Left lobe of liver (tissue), 2 donors: Measurements from ENCODE around the gene ZGLP1. TPM values are rescaled to one million over a fixed set of nuclear protein-coding genes. Genes with fewer than 3 reads are reported as not detected.

Experiments used
- ATAC-seq: fragments of 200-7000 bp; cut with Tn5 transposase; one replicate; pipeline ENCODE4 v1.9.1; 2020; ENCODE audit warnings: mild to moderate bottlenecking, moderate library complexity
- DNase-seq: peaks from one replicate; pipeline ENCODE4 v3.0.0-alpha.2; 2020; ENCODE audit warnings: low spot score
- total RNA-seq: library from RNA; stranded (reverse); gene quantifications from one replicate; pipeline ENCODE4 v1.2.1, GENCODE V29; 2021
- donor health status: DM: no; HTN: no; CAD: no; lungs with moderate emphysema.
- donor health status: DM: no; HTN: yes; CAD: no.

Gene ZGLP1
- total RNA-seq, 1 donor from 2014 or later, result 4.2 TPM

- no peak for ATAC-seq
- DNase-seq, result no peak
These were observed 53.1 kb downstream of the ZGLP1 start for GRCh38 chr19:10256551-10256950.

DNA sequence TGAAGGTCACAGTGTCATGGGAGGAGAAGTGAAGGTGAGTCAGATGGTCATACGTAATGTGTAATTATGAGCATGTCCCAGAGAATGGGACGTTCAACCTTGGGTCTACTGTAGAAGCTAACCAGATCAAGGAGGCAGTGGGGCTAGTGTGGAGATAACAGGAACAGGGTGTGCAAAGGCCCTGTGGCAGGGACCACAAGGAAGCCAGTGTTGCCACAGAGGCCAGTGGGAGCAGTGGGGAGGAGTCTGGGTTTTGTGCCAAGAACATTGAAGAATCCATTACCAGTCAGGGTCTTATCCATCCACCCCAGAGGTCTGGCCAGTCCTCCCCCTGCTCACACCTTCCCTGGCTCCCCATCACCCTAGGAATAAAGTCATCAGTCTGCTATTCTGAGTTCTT, 54.3 kb downstream of the ZGLP1 start:
- no peak for DNase-seq
- ATAC-seq, result no peak

Other genes starting within 250 kb of the ZGLP1 start
- gene SHFL, start 223.5 kb downstream of the ZGLP1 start, total RNA-seq, result 72.7 TPM
- gene ANGPTL6, start 207.1 kb downstream of the ZGLP1 start, total RNA-seq, result 17.9 TPM
- 13.0 TPM for gene PPAN, start 203.5 kb downstream of the ZGLP1 start, total RNA-seq
- 6.6 TPM for gene P2RY11, start 198.1 kb downstream of the ZGLP1 start, total RNA-seq
- 84.6 TPM for gene EIF3G, start 189.9 kb downstream of the ZGLP1 start, total RNA-seq
- gene DNMT1, start 114.9 kb downstream of the ZGLP1 start, total RNA-seq, result 21.5 TPM
- 1.9 TPM for gene S1PR2, start 78.5 kb downstream of the ZGLP1 start, total RNA-seq
- 43.3 TPM for gene MRPL4, start 57.6 kb downstream of the ZGLP1 start, total RNA-seq
- gene ICAM1, start 38.7 kb downstream of the ZGLP1 start, total RNA-seq, result 5.9 TPM
- gene ICAM4, start 22.9 kb downstream of the ZGLP1 start, total RNA-seq, result 0.15 TPM
- 0.30 TPM for gene ICAM5, start 19.9 kb downstream of the ZGLP1 start, total RNA-seq
- gene FDX2, start 6.2 kb upstream of the ZGLP1 start, total RNA-seq, result 11.0 TPM
- gene RAVER1, start 23.7 kb upstream of the ZGLP1 start, total RNA-seq, result 11.3 TPM
- 38.6 TPM for gene ICAM3, start 29.8 kb upstream of the ZGLP1 start, total RNA-seq
- 78.8 TPM for gene TYK2, start 70.8 kb upstream of the ZGLP1 start, total RNA-seq
- gene CDC37, start 93.7 kb upstream of the ZGLP1 start, total RNA-seq, result 49.4 TPM
- gene PDE4A, start 110.7 kb upstream of the ZGLP1 start, total RNA-seq, result 1.7 TPM
- gene KEAP1, start 193.5 kb upstream of the ZGLP1 start, total RNA-seq, result 59.6 TPM
- gene S1PR5, start 207.6 kb upstream of the ZGLP1 start, total RNA-seq, result 0.30 TPM
- gene ATG4D, start 234.1 kb upstream of the ZGLP1 start, total RNA-seq, result 11.6 TPM